Stimulated activated CD4-positive, alpha-beta T cell treated with anti-CD3 and anti-CD28 coated beads, Interleukin-4, amount 100 ng/mL, for 48 hours (primary cell): ENCODE measurements around the gene EFCAB12.

Experiments
- DNase-seq, 2 donors: peaks; one replicate each; pipeline ENCODE4 v3.0.0-alpha.2; 2020; ENCODE audit warnings: low read depth in 2 of 2

EFCAB12 gene

GRCh38 chr3:129445471-129445870, 17.0 kb upstream of the EFCAB12 start:
- no peak for DNase-seq

GRCh38 chr3:129442947-129443346, 14.5 kb upstream of the EFCAB12 start:
- DNase-seq: no peak

GRCh38 chr3:129442486-129442885, 14.1 kb upstream of the EFCAB12 start:
- DNase-seq: no peak

- no peak for DNase-seq
Observed at GRCh38 chr3:129441782-129442181, 13.3 kb upstream of the EFCAB12 start.

- no peak for DNase-seq
Observed at GRCh38 chr3:129441215-129441614, 12.8 kb upstream of the EFCAB12 start.

- no peak for DNase-seq
Observed at GRCh38 chr3:129440618-129441190, 12.3 kb upstream of the EFCAB12 start.

- DNase-seq: peak; percentile 97 to 98
Observed at GRCh38 chr3:129439817-129440617, 11.6 kb upstream of the EFCAB12 start, which contains the start of the genes IFT122 and MBD4. Gene IFT122, plus strand, starts transcription at chr3:129440224. Its CDS starts 107 bp downstream, at chr3:129440331. Gene MBD4, minus strand, starts transcription at chr3:129439948. Its CDS starts 115 bp downstream, at chr3:129439833.

GRCh38 chr3:129439226-129439816, 10.9 kb upstream of the EFCAB12 start:
- peak; percentile 21 to 27 for DNase-seq

- no peak for DNase-seq
Observed at GRCh38 chr3:129435367-129435766, 6.9 kb upstream of the EFCAB12 start.

GRCh38 chr3:129434140-129434539, 5.7 kb upstream of the EFCAB12 start:
- no peak for DNase-seq

GRCh38 chr3:129433565-129433964, 5.1 kb upstream of the EFCAB12 start:
- DNase-seq: no peak

- no peak for DNase-seq
Observed at GRCh38 chr3:129432671-129433070, 4.2 kb upstream of the EFCAB12 start.

- DNase-seq: no peak
Observed at GRCh38 chr3:129432036-129432435, 3.6 kb upstream of the EFCAB12 start.

- DNase-seq: no peak
Observed at GRCh38 chr3:129429602-129430001, 1.2 kb upstream of the EFCAB12 start.

GRCh38 chr3:129429080-129429451, 630 bp upstream of the EFCAB12 start:
- DNase-seq: no peak

GRCh38 chr3:129428007-129428375, 445 bp downstream of the EFCAB12 start:
- no peak for DNase-seq

- no peak for DNase-seq
Observed at GRCh38 chr3:129425619-129426018, 2.8 kb downstream of the EFCAB12 start.

GRCh38 chr3:129425213-129425612, 3.2 kb downstream of the EFCAB12 start:
- no peak for DNase-seq

GRCh38 chr3:129424185-129424841, 4.1 kb downstream of the EFCAB12 start:
- DNase-seq: no peak

- no peak for DNase-seq
Observed at GRCh38 chr3:129422897-129423296, 5.5 kb downstream of the EFCAB12 start.

GRCh38 chr3:129421988-129422745, 6.3 kb downstream of the EFCAB12 start:
- no peak for DNase-seq
